ENCODE measurements around the gene SLMAP.

Gene SLMAP

GRCh38 chr3:57856675-57857074, 100.6 kb downstream of the SLMAP start:
- H3K27ac ChIP-seq (replicated peaks): no peak overlapping the region
- H3K27me3 ChIP-seq (ENCODE audit: insufficient read depth, poor library complexity, severe bottlenecking): no peaks in the 10 kb centered on the region
- no peak for DNase-seq (ENCODE audit: low read depth in 1 of 2, low spot score in 1 of 2)
- no peak overlapping the region for H3K4me3 ChIP-seq (replicated peaks; ENCODE audit: insufficient read depth, low read length)
- TF ChIP-seq POLR2AphosphoS5 (IDR thresholded peaks at IDR 0.05; ENCODE audit: low read depth) (no peak), REST (IDR thresholded peaks at IDR 0.05; ENCODE audit: insufficient replicate concordance, low read depth) (no peak), SPI1 (IDR thresholded peaks at IDR 0.05; ENCODE audit: borderline replicate concordance, low read depth) (no peak), CTCF (IDR thresholded peaks at IDR 0.05; ENCODE audit: insufficient read depth, low read length) (no peak), GABPA (IDR thresholded peaks at IDR 0.05; ENCODE audit: low read depth) (no peak)

- Histone ChIP-seq H3K4me3 (replicated peaks; ENCODE audit: insufficient read depth, low read length) (no peak overlapping the region), H3K27ac (replicated peaks) (no peak overlapping the region), H3K27me3 (ENCODE audit: insufficient read depth, poor library complexity, severe bottlenecking) (no peaks in the 10 kb centered on the region)
- no peak for TF ChIP-seq GABPA (IDR thresholded peaks at IDR 0.05; ENCODE audit: low read depth)
- TF ChIP-seq REST (IDR thresholded peaks at IDR 0.05; ENCODE audit: insufficient replicate concordance, low read depth): no peak
- TF ChIP-seq CTCF (IDR thresholded peaks at IDR 0.05; ENCODE audit: insufficient read depth, low read length): no peak
- TF ChIP-seq SPI1 (IDR thresholded peaks at IDR 0.05; ENCODE audit: borderline replicate concordance, low read depth): no peak
- no peak for TF ChIP-seq POLR2AphosphoS5 (IDR thresholded peaks at IDR 0.05; ENCODE audit: low read depth)
- no peak for DNase-seq (ENCODE audit: low read depth in 1 of 2, low spot score in 1 of 2)
These were observed 106.8 kb downstream of the SLMAP start for GRCh38 chr3:57862894-57863293.

- TF ChIP-seq CTCF (IDR thresholded peaks at IDR 0.05; ENCODE audit: insufficient read depth, low read length) (no peak), REST (IDR thresholded peaks at IDR 0.05; ENCODE audit: insufficient replicate concordance, low read depth) (no peak), POLR2AphosphoS5 (IDR thresholded peaks at IDR 0.05; ENCODE audit: low read depth) (no peak), GABPA (IDR thresholded peaks at IDR 0.05; ENCODE audit: low read depth) (no peak), SPI1 (IDR thresholded peaks at IDR 0.05; ENCODE audit: borderline replicate concordance, low read depth) (no peak)
- H3K27me3 ChIP-seq (ENCODE audit: insufficient read depth, poor library complexity, severe bottlenecking): no peaks in the 10 kb centered on the region
- H3K27ac ChIP-seq (replicated peaks): no peak overlapping the region
- no peak overlapping the region for H3K4me3 ChIP-seq (replicated peaks; ENCODE audit: insufficient read depth, low read length)
- DNase-seq (ENCODE audit: low read depth in 1 of 2, low spot score in 1 of 2): no peak
These were observed 107.3 kb downstream of the SLMAP start for GRCh38 chr3:57863380-57863779.

All from HL-60 (cell line).